DOHH2 (cell line): Measurements from ENCODE around the gene NLRC3.

Experiments
- H3F3A ChIP-seq: fragments of 200-600 bp; sonication (generic), shearing (Covaris generic); 2 replicates; pipeline ENCODE4 v1.6.0; 2016; ENCODE audit warnings: antibody characterized with exemption, mild to moderate bottlenecking; ENCODE audit not compliant: control insufficient read depth, insufficient read depth
- H3K27ac ChIP-seq: fragments of 200-600 bp; sonication (generic); 2 replicates; pipeline ENCODE4 v1.5.1; 2014; ENCODE audit warnings: low read depth, mild to moderate bottlenecking, low read length, moderate library complexity
- H3K27me3 ChIP-seq: fragments of 200-600 bp; sonication (generic); 2 replicates; pipeline ENCODE4 v1.6.1; 2014; ENCODE audit warnings: mild to moderate bottlenecking, low read length, mixed read lengths; ENCODE audit not compliant: control insufficient read depth
- H3K36me3 ChIP-seq: fragments of 200-600 bp; sonication (generic); 2 replicates; pipeline ENCODE4 v1.6.1; 2014; ENCODE audit warnings: mild to moderate bottlenecking, low read length, moderate library complexity, mixed read lengths; ENCODE audit not compliant: control insufficient read depth
- H3K4me1 ChIP-seq: fragments of 200-600 bp; sonication (generic); 2 replicates; pipeline ENCODE4 v1.6.1; 2014; ENCODE audit warnings: mild to moderate bottlenecking, low read length, mixed read lengths; ENCODE audit not compliant: control insufficient read depth
- H3K4me2 ChIP-seq: fragments of 200-600 bp; sonication (generic); 2 replicates; pipeline ENCODE4 v1.6.0; 2014; ENCODE audit warnings: mild to moderate bottlenecking, low read length, moderate library complexity
- H3K4me3 ChIP-seq: fragments of 200-600 bp; sonication (generic); 2 replicates; pipeline ENCODE4 v1.5.1; 2014; ENCODE audit warnings: mild to moderate bottlenecking, low read length, mixed read lengths
- H3K79me2 ChIP-seq: fragments of 200-600 bp; sonication (generic); 2 replicates; pipeline ENCODE4 v1.6.1; 2014; ENCODE audit warnings: mild to moderate bottlenecking, low read length, mixed read lengths; ENCODE audit not compliant: control insufficient read depth
- H3K9me2 ChIP-seq: fragments of 200-600 bp; sonication (generic); replicated peaks from 2 replicates; pipeline ENCODE4 v1.6.1; 2014; ENCODE audit warnings: mild to moderate bottlenecking, low read length, mixed read lengths; ENCODE audit not compliant: control insufficient read depth
- H3K9me3 ChIP-seq: fragments of 200-600 bp; sonication (generic); 2 replicates; pipeline ENCODE4 v1.6.1; 2014; ENCODE audit warnings: antibody characterized with exemption, low read length, mixed read lengths; ENCODE audit not compliant: control insufficient read depth, insufficient read depth
- H4K20me1 ChIP-seq: fragments of 200-600 bp; sonication (generic); 2 replicates; pipeline ENCODE4 v1.6.0; 2014; ENCODE audit warnings: low read depth, mild to moderate bottlenecking, antibody characterized with exemption, low read length, moderate library complexity; ENCODE audit not compliant: control insufficient read depth, insufficient read depth
- CTCF ChIP-seq: fragments of 200-600 bp; sonication (generic); IDR thresholded peaks from one replicate; pipeline ENCODE4 v1.5.1; 2014; ENCODE audit warnings: antibody characterized with exemption, mild to moderate bottlenecking, low read depth, low read length; ENCODE audit not compliant: poor library complexity, severe bottlenecking
- EZH2phosphoT487 ChIP-seq: fragments of 200-600 bp; sonication (generic); IDR thresholded peaks from 2 replicates; pipeline ENCODE4 v1.6.1; 2017; ENCODE audit warnings: borderline replicate concordance, mild to moderate bottlenecking, antibody characterized with exemption, low read length, moderate library complexity, mixed read lengths

NLRC3 gene

GRCh38 chr16:3606441-3606840, 29.2 kb upstream of the NLRC3 start:
- H3K4me1 ChIP-seq, result peaks cover 47% of the 10 kb centered on the region
- peaks cover 9% of the 10 kb centered on the region; the same call in 1 of the 2 replicates for H3K9me3 ChIP-seq
- peak overlapping the region; percentile 86 for H3K27ac ChIP-seq
- peak overlapping the region; percentile 68 for H3K4me3 ChIP-seq
- no peak for TF ChIP-seq EZH2phosphoT487
- no peak for TF ChIP-seq CTCF
- H3F3A ChIP-seq, result peaks cover 24% of the 10 kb centered on the region
- H3K79me2 ChIP-seq, result peaks cover 53% of the 10 kb centered on the region
- H4K20me1 ChIP-seq, result no peaks in the 10 kb centered on the region
- H3K27me3 ChIP-seq, result no peaks in the 10 kb centered on the region
- no peaks in the 10 kb centered on the region for H3K9me2 ChIP-seq
- H3K4me2 ChIP-seq, result peak overlapping the region; percentile 78
- H3K36me3 ChIP-seq, result peaks cover 78% of the 10 kb centered on the region

- Histone ChIP-seq H3K36me3 (peaks cover 84% of the 10 kb centered on the region), H3K27ac (no peak overlapping the region), H3K4me1 (peaks cover 14% of the 10 kb centered on the region), H3K9me3 (peaks cover 4% of the 10 kb centered on the region; the same call in 1 of the 2 replicates), H3K27me3 (no peaks in the 10 kb centered on the region), H4K20me1 (no peaks in the 10 kb centered on the region), H3K4me3 (no peak overlapping the region), H3K4me2 (no peak overlapping the region), H3K79me2 (peaks cover 13% of the 10 kb centered on the region), H3F3A (peaks cover 4% of the 10 kb centered on the region; the same call in 1 of the 2 replicates), H3K9me2 (no peaks in the 10 kb centered on the region)
- TF ChIP-seq CTCF, result no peak
- TF ChIP-seq EZH2phosphoT487, result no peak
Measured at GRCh38 chr16:3602320-3602653, 25.1 kb upstream of the NLRC3 start.

- H3K79me2 ChIP-seq, result peaks cover 8% of the 10 kb centered on the region
- no peak overlapping the region for H3K27ac ChIP-seq
- peaks cover 9% of the 10 kb centered on the region for H3K4me1 ChIP-seq
- H3K4me2 ChIP-seq, result no peak overlapping the region
- H3K27me3 ChIP-seq, result no peaks in the 10 kb centered on the region
- no peaks in the 10 kb centered on the region for H4K20me1 ChIP-seq
- peaks cover 4% of the 10 kb centered on the region; the same call in 1 of the 2 replicates for H3K9me3 ChIP-seq
- no peak overlapping the region for H3K4me3 ChIP-seq
- TF ChIP-seq CTCF (no peak), EZH2phosphoT487 (no peak)
- H3K36me3 ChIP-seq, result peaks cover 85% of the 10 kb centered on the region
- H3F3A ChIP-seq, result peaks cover 3% of the 10 kb centered on the region; the same call in 1 of the 2 replicates
- H3K9me2 ChIP-seq, result no peaks in the 10 kb centered on the region
Measured at GRCh38 chr16:3601614-3602319, 24.6 kb upstream of the NLRC3 start.
